Keratinocyte (primary cell): ENCODE data around the gene DNAJC5G. TPM values are rescaled to one million over a fixed set of nuclear protein-coding genes. Genes with fewer than 3 reads are reported as not detected.

Experiments
- DNase-seq: peaks from one replicate; pipeline ENCODE4 v3.0.0-alpha.2; 2011; ENCODE audit warnings: low read depth, missing footprints, low spot score
- FAIRE-seq: peaks from 2 replicates; lab custom pipeline; 2011; peaks lifted over from hg19 to GRCh38; lab: Jason Lieb, UNC
- H2AFZ ChIP-seq: 2 replicates; pipeline ENCODE4 v1.6.0; 2012; ENCODE audit warnings: low read length, control low read depth, inconsistent platforms; ENCODE audit not compliant: control insufficient read depth
- H3K27ac ChIP-seq: 2 replicates; pipeline ENCODE4 v1.5.1; 2011; ENCODE audit warnings: low read length; ENCODE audit not compliant: control insufficient read depth, insufficient read depth
- H3K27me3 ChIP-seq: 3 replicates; pipeline ENCODE4 v1.6.0; 2011; ENCODE audit warnings: low read length; ENCODE audit not compliant: control insufficient read depth, insufficient read depth; ENCODE audit errors: extremely low read depth
- H3K36me3 ChIP-seq, 2 experiments: 2 replicates in 1 of 2; 3 replicates in 1 of 2; pipeline ENCODE4 v1.5.1; 2011; ENCODE audit warnings: low read length in 2 of 2, mild to moderate bottlenecking in 1 of 2; ENCODE audit not compliant: control insufficient read depth in 2 of 2, insufficient read depth in 2 of 2; ENCODE audit errors: extremely low read depth in 1 of 2
- H3K4me1 ChIP-seq: 3 replicates; pipeline ENCODE4 v1.5.1; 2011; ENCODE audit warnings: low read length; ENCODE audit not compliant: control insufficient read depth, insufficient read depth; ENCODE audit errors: extremely low read depth
- H3K4me2 ChIP-seq: 3 replicates; pipeline ENCODE4 v1.6.0; 2011; ENCODE audit warnings: low read depth, low read length; ENCODE audit not compliant: control insufficient read depth, insufficient read depth; ENCODE audit errors: extremely low read depth
- H3K4me3 ChIP-seq, 3 experiments: fragments of 200-600 bp in 1 of 3; sonication (generic) in 1 of 3; 2 replicates in 2 of 3; 3 replicates in 1 of 3; pipeline ENCODE4 v1.5.1; 2011 to 2016; ENCODE audit warnings: low read length in 3 of 3, mild to moderate bottlenecking in 3 of 3, control low read depth in 2 of 3, inconsistent platforms in 1 of 3, low read depth in 1 of 3, mixed read lengths in 1 of 3, mixed run types in 1 of 3, moderate library complexity in 1 of 3; ENCODE audit not compliant: control insufficient read depth in 2 of 3, insufficient read depth in 2 of 3; ENCODE audit errors: extremely low read depth in 1 of 3
- H3K79me2 ChIP-seq: 2 replicates; pipeline ENCODE4 v1.6.0; 2012; ENCODE audit warnings: low read length; ENCODE audit not compliant: control insufficient read depth, insufficient read depth
- H3K9ac ChIP-seq: 3 replicates; pipeline ENCODE4 v1.6.0; 2011; ENCODE audit warnings: low read length; ENCODE audit not compliant: control insufficient read depth, insufficient read depth; ENCODE audit errors: extremely low read depth
- H3K9me1 ChIP-seq: 3 replicates; pipeline ENCODE4 v1.6.0; 2011; ENCODE audit warnings: low read length; ENCODE audit not compliant: control insufficient read depth, insufficient read depth; ENCODE audit errors: extremely low read depth
- H3K9me3 ChIP-seq: 2 replicates; pipeline ENCODE4 v1.5.1; 2012; ENCODE audit warnings: low read depth, low read length; ENCODE audit not compliant: control insufficient read depth
- H4K20me1 ChIP-seq: 3 replicates; pipeline ENCODE4 v1.6.0; 2011; ENCODE audit warnings: low read length; ENCODE audit not compliant: control insufficient read depth, insufficient read depth; ENCODE audit errors: extremely low read depth
- EZH2 ChIP-seq: IDR thresholded peaks from one replicate; pipeline ENCODE4 v1.6.1; 2012; ENCODE audit warnings: inconsistent platforms, mild to moderate bottlenecking, low read length, moderate library complexity
- dilution Hi-C: fragments of 300-500 bp; cut with MboI; formaldehyde crosslinking; loops from one replicate; pipeline ENCODE4 v1.7.0; 2020; ENCODE audit warnings: low sequenced_read_pairs; ENCODE audit not compliant: extremely low pct_ligation_motif_present
- polyA plus RNA-seq, 5 experiments: library from polyadenylated mRNA; depleted of rRNA in 3 of 5; stranded (reverse) in 3 of 5; stranded (forward) in 1 of 5; unstranded in 1 of 5; fragments of >200 nt; gene quantifications; 1 replicate in 1 of 5; 2 replicates in 3 of 5; 3 replicates in 1 of 5; pipeline versions ENCODE4 v1.2.1 to v1.2.3, GENCODE V29; 2011 to 2012; ENCODE audit warnings: missing spikeins in 2 of 5, low read depth in 1 of 5, low replicate concordance in 1 of 5
- TF ChIP-seq, protein P1 (sequence below), 3 experiments: IDR thresholded peaks in 1 of 3; conservative IDR thresholded peaks in 1 of 3; optimal IDR thresholded peaks in 1 of 3; 2 replicates in 2 of 3; 3 replicates in 1 of 3; pipeline versions ENCODE3 to v1.5.1; 2011; ENCODE audit warnings: low read length in 3 of 3, mild to moderate bottlenecking in 3 of 3, moderate library complexity in 2 of 3, control low read depth in 1 of 3, inconsistent platforms in 1 of 3; ENCODE audit not compliant: insufficient read depth in 2 of 3; ENCODE audit errors: extremely low read depth in 1 of 3

DNAJC5G gene
- polyA plus RNA-seq, 1 donor (not counting 4 experiments of a cell fraction or from before 2014, with no cell fraction given), result not detected

DNA sequence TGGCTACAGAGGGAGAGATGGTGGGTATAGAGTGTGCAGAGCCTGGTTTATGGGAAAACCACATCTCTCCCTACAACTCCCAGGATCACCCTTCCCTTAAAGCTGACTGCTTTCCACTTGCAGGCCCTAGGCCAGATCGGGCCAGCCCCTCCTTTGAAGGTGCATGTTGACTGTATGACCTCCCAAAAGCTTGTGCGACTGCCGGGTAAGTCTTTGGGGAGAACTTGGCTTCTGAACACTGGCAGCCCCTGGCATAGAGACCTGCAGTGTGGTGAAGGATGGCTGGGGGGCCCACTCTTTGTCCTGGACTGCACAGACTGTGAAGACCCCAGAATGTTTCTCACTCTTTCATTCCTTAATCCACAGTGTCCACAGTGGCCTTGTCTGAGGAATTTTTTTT, 38.6 kb upstream of the DNAJC5G start:
- TF ChIP-seq, protein P1, sequence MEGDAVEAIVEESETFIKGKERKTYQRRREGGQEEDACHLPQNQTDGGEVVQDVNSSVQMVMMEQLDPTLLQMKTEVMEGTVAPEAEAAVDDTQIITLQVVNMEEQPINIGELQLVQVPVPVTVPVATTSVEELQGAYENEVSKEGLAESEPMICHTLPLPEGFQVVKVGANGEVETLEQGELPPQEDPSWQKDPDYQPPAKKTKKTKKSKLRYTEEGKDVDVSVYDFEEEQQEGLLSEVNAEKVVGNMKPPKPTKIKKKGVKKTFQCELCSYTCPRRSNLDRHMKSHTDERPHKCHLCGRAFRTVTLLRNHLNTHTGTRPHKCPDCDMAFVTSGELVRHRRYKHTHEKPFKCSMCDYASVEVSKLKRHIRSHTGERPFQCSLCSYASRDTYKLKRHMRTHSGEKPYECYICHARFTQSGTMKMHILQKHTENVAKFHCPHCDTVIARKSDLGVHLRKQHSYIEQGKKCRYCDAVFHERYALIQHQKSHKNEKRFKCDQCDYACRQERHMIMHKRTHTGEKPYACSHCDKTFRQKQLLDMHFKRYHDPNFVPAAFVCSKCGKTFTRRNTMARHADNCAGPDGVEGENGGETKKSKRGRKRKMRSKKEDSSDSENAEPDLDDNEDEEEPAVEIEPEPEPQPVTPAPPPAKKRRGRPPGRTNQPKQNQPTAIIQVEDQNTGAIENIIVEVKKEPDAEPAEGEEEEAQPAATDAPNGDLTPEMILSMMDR (optimal IDR thresholded peaks at IDR 0.05 in 1 of 3, IDR thresholded peaks at IDR 0.05 in 1 of 3, conservative IDR thresholded peaks at IDR 0.05 in 1 of 3; ENCODE audit: extremely low read depth in 1 of 3, insufficient read depth in 2 of 3, low read length in 3 of 3), result no peak
- no peak for TF ChIP-seq EZH2
- dilution Hi-C loops, result no loop called here
- no peak for DNase-seq
- Histone ChIP-seq H2AFZ (no peak overlapping the region), H3K79me2 (no peaks in the 10 kb centered on the region), H3K27me3 (no peaks in the 10 kb centered on the region), H4K20me1 (no peaks in the 10 kb centered on the region), H3K9ac (no peak overlapping the region), H3K36me3 (peaks cover 55 to 76% of the 10 kb centered on the region in 2 experiments), H3K27ac (no peak overlapping the region), H3K4me2 (no peak overlapping the region), H3K4me1 (no peaks in the 10 kb centered on the region), H3K9me1 (no peaks in the 10 kb centered on the region), H3K4me3 (no peak overlapping the region), H3K9me3 (no peaks in the 10 kb centered on the region)
- no peak for FAIRE-seq

DNA sequence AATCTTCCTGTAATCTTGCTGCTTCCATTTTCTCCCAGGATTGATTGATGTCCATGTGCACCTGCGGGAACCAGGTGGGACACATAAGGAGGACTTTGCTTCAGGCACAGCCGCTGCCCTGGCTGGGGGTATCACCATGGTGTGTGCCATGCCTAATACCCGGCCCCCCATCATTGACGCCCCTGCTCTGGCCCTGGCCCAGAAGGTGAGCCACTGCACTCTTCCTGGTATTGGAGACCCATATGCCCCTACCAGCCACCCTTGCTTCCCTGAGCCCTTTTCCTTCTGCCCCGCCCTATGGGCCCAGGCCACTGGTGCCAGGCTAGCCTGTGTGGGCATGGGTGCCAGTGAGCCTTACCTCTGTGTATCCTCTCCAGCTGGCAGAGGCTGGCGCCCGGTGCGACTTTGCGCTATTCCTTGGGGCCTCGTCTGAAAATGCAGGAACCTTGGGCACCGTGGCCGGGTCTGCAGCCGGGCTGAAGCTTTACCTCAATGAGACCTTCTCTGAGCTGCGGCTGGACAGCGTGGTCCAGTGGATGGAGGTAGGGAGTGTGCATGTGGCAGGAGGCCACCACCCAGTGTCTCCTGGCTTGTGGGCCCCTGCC, 37.8 kb upstream of the DNAJC5G start:
- Histone ChIP-seq H2AFZ (no peak overlapping the region), H3K79me2 (no peaks in the 10 kb centered on the region), H3K9ac (no peak overlapping the region), H3K27ac (no peak overlapping the region), H3K4me3 (no peak overlapping the region), H3K4me1 (no peaks in the 10 kb centered on the region), H3K9me3 (no peaks in the 10 kb centered on the region), H3K9me1 (no peaks in the 10 kb centered on the region), H4K20me1 (no peaks in the 10 kb centered on the region), H3K27me3 (no peaks in the 10 kb centered on the region), H3K36me3 (peaks cover 55 to 76% of the 10 kb centered on the region in 2 experiments), H3K4me2 (no peak overlapping the region)
- FAIRE-seq, result no peak
- no peak for DNase-seq
- TF ChIP-seq, protein P1 (optimal IDR thresholded peaks at IDR 0.05 in 1 of 3, IDR thresholded peaks at IDR 0.05 in 1 of 3, conservative IDR thresholded peaks at IDR 0.05 in 1 of 3; ENCODE audit: extremely low read depth in 1 of 3, insufficient read depth in 2 of 3, low read length in 3 of 3), result no peak
- no peak for TF ChIP-seq EZH2
- dilution Hi-C loops, result no loop called here
